C4-2B (cell line): ENCODE data around the gene TTC13.

ENCODE experiments used
- CTCF ChIP-seq: fragments of 450-650 bp; conservative IDR thresholded peaks from 2 replicates; pipeline ENCODE4 v1.5.1; 2017; ENCODE audit warnings: mild to moderate bottlenecking
- ZFX ChIP-seq: fragments of 450-650 bp; IDR thresholded peaks from 2 replicates; pipeline ENCODE4 v1.6.1; 2017

- TF ChIP-seq CTCF (no peak), ZFX (no peak)
Observed at GRCh38 chr1:230865062-230865817, 113.4 kb downstream of the TTC13 start.
